ENCODE results near the gene HOXA6. TPM values are rescaled to one million over a fixed set of nuclear protein-coding genes. Genes with fewer than 3 reads are reported as not detected.

HOXA6 gene
- total and polyA plus RNA-seq, 10 of the 15 experiments (the other 5 are each of a cell fraction or from before 2014, with no cell fraction given), result 0.08 TPM; not detected in 9

DNA sequence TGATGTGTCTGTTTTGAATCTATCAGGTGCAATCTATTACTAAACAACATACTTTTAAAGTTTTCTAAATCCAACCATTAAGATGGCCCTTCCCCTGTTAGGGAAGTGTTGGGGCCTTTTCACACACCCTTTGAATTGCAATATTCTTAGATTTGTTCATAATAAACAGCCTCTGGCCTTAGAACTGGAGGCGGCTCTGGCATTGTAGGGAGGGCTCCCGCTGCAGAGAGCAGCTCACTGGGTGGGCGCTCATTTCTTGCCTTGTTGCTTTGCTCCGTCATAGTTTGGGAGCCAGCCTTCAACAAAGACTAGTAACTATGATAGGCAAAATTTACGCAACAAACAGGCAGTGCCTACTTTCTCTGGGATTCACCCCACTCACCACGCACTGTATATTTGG is 30.8 kb upstream of the HOXA6 start:
- DNase-seq (ENCODE audit: low read depth, low spot score) (no peak), ATAC-seq (no peak), FAIRE-seq (no peak)
- Histone ChIP-seq H3K9ac (ENCODE audit: control insufficient read depth, insufficient read depth, low read length) (no peak overlapping the region), H3K27me3 (replicated peaks in 1 of 2; ENCODE audit: control insufficient read depth in 2 of 2, insufficient read depth in 2 of 2, low read length in 1 of 2) (peaks cover 14 to 22% of the 10 kb centered on the region in 2 experiments), H3K79me2 (ENCODE audit: control insufficient read depth, insufficient read depth, low read length) (no peaks in the 10 kb centered on the region), H4K20me1 (ENCODE audit: control insufficient read depth, insufficient read depth) (no peaks in the 10 kb centered on the region), H3K4me3 (no peak overlapping the region), H3K4me1 (ENCODE audit: control insufficient read depth, insufficient read depth, low read length) (no peaks in the 10 kb centered on the region), H3K36me3 (ENCODE audit: control insufficient read depth in 2 of 2, insufficient read depth in 2 of 2, low read length in 1 of 2) (no peaks in the 10 kb centered on the region), H3K4me2 (ENCODE audit: control insufficient read depth, insufficient read depth) (no peak overlapping the region), H2AFZ (ENCODE audit: control insufficient read depth, low read depth, low read length) (no peak overlapping the region), H3K9me3 (replicated peaks; ENCODE audit: control insufficient read depth, insufficient read depth, low read length) (no peaks in the 10 kb centered on the region; the same call in 2 of the 3 replicates), H3K27ac (ENCODE audit: control insufficient read depth, insufficient read depth) (no peak overlapping the region)
- no TSS peak for BruUV-seq (replicated peaks)
- intact Hi-C loops (cut with micrococcal nuclease; ENCODE audit: unreplicated experiment) (no loop called here), in situ Hi-C loops (cut with MboI) (no loop called here)
- POLR2A ChIA-PET, result no interaction called here
- RAD21 ChIA-PET (ENCODE audit: unreplicated experiment), result no interaction called here
- TF ChIP-seq KAT2A (conservative IDR thresholded peaks at IDR 0.05; ENCODE audit: control insufficient read depth, low read depth, low read length), result no peak
- TF ChIP-seq CTCF (IDR thresholded peaks at IDR 0.05 in 2 of 3, conservative IDR thresholded peaks at IDR 0.05 in 1 of 3; ENCODE audit: control insufficient read depth in 2 of 3, extremely low read depth in 1 of 3, insufficient read depth in 1 of 3, low read depth in 3 of 3, low read length in 3 of 3), result no peak
- TF ChIP-seq PML (IDR thresholded peaks at IDR 0.05; ENCODE audit: low read length), result no peak
- TF ChIP-seq TCF7 (IDR thresholded peaks at IDR 0.05; ENCODE audit: borderline replicate concordance), result no peak
- TF ChIP-seq, protein P1, sequence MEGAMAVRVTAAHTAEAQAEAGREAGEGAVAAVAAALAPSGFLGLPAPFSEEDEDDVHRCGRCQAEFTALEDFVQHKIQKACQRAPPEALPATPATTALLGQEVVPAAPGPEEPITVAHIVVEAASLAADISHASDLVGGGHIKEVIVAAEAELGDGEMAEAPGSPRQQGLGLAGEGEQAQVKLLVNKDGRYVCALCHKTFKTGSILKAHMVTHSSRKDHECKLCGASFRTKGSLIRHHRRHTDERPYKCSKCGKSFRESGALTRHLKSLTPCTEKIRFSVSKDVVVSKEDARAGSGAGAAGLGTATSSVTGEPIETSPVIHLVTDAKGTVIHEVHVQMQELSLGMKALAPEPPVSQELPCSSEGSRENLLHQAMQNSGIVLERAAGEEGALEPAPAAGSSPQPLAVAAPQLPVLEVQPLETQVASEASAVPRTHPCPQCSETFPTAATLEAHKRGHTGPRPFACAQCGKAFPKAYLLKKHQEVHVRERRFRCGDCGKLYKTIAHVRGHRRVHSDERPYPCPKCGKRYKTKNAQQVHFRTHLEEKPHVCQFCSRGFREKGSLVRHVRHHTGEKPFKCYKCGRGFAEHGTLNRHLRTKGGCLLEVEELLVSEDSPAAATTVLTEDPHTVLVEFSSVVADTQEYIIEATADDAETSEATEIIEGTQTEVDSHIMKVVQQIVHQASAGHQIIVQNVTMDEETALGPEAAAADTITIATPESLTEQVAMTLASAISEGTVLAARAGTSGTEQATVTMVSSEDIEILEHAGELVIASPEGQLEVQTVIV (IDR thresholded peaks at IDR 0.05; ENCODE audit: borderline replicate concordance, partially characterized antibody), result no peak
- CTCF ChIA-PET, result interaction anchor here (2.0 kb wide), 1 partner anchor 1284 kb away, joined by 4 read pairs; no protein-coding TSS in a partner anchor
- WGBS (ENCODE audit: insufficient coverage, insufficient replicate concordance, low lambda C conversion rate, missing lambda C conversion rate), result 57% methylated on average over 6 of the region's 6 CpGs
- SMC1A ChIA-PET (ENCODE audit: uncharacterized antibody, unreplicated experiment), result no interaction called here

All from GM12878 (cell line).